ENCODE results near the gene PLXDC2.

The PLXDC2 gene

GRCh38 chr10:19956516-19957032, 140.3 kb downstream of the PLXDC2 start:
- CTCF ChIA-PET = no interaction called here
- no peaks in the 10 kb centered on the region for H3K36me3 ChIP-seq (ENCODE audit: control insufficient read depth in 2 of 2, insufficient read depth in 1 of 2, low read length in 2 of 2)
- H3K4me3 ChIP-seq (ENCODE audit: low read depth, low read length) = no peak overlapping the region
- TF ChIP-seq ZNF266 (tag by site-specific recombination; IDR thresholded peaks at IDR 0.05; ENCODE audit: low read depth) (no peak), ZBTB17 (tag by site-specific recombination; IDR thresholded peaks at IDR 0.05) (no peak), ZNF623 (tag by site-specific recombination; IDR thresholded peaks at IDR 0.05) (no peak), ZNF449 (tag by site-specific recombination; IDR thresholded peaks at IDR 0.05) (no peak), PRDM6 (tag by site-specific recombination; IDR thresholded peaks at IDR 0.05) (no peak), ZBTB10 (tag by site-specific recombination; IDR thresholded peaks at IDR 0.05) (no peak), ZNF510 (tag by site-specific recombination; IDR thresholded peaks at IDR 0.05; ENCODE audit: insufficient replicate concordance) (no peak), ZBTB44 (tag by site-specific recombination; IDR thresholded peaks at IDR 0.05) (no peak), ZNF473 (tag by site-specific recombination; IDR thresholded peaks at IDR 0.05) (no peak), KLF10 (tag by site-specific recombination; IDR thresholded peaks at IDR 0.05) (no peak), ZNF639 (tag by site-specific recombination; IDR thresholded peaks at IDR 0.05) (no peak), EGR2 (tag by site-specific recombination; IDR thresholded peaks at IDR 0.05; ENCODE audit: low read depth) (no peak), BCL6B (tag by site-specific recombination; IDR thresholded peaks at IDR 0.05) (no peak), PRDM2 (tag by site-specific recombination; IDR thresholded peaks at IDR 0.05; ENCODE audit: borderline replicate concordance) (no peak), SCRT2 (tag by site-specific recombination; IDR thresholded peaks at IDR 0.05) (no peak), CTCF (tag by site-specific recombination; IDR thresholded peaks at IDR 0.05) (no peak), GLIS2 (tag by site-specific recombination; IDR thresholded peaks at IDR 0.05) (no peak), ZNF416 (tag by site-specific recombination; IDR thresholded peaks at IDR 0.05) (no peak)
- POLR2A ChIA-PET = no interaction called here
- H3K9me3 ChIP-seq (ENCODE audit: control insufficient read depth, insufficient read depth, low read depth, low read length) = no peaks in the 10 kb centered on the region
- H3K27ac ChIP-seq (ENCODE audit: extremely low read depth, low read depth, low read length) = no peak overlapping the region
- no peaks in the 10 kb centered on the region for H3K4me1 ChIP-seq (ENCODE audit: control insufficient read depth, insufficient read depth, low read length)
